Neutrophil (primary cell): ENCODE data around the gene DDX23.

Source experiments
- H3K27ac ChIP-seq: fragments of 200-600 bp; sonication (generic); 2 replicates; pipeline ENCODE4 v1.5.1; 2016; ENCODE audit warnings: mild to moderate bottlenecking, moderate library complexity
- H3K27me3 ChIP-seq: fragments of 200-600 bp; sonication (generic); 2 replicates; pipeline ENCODE4 v1.6.0; 2016; ENCODE audit warnings: mild to moderate bottlenecking
- H3K36me3 ChIP-seq: fragments of 200-600 bp; sonication (generic); 2 replicates; pipeline ENCODE4 v1.5.1; 2017
- H3K4me1 ChIP-seq, 2 experiments: fragments of 200-600 bp in 1 of 2; sonication (generic) in 1 of 2; 1 replicate in 1 of 2; 2 replicates in 1 of 2; pipeline versions ENCODE4 v1.5.1 to v1.6.1; 2013 to 2016; ENCODE audit warnings: low read depth in 1 of 2, low read length in 1 of 2, mild to moderate bottlenecking in 1 of 2, moderate library complexity in 1 of 2; ENCODE audit not compliant: control insufficient read depth in 1 of 2, insufficient read depth in 1 of 2
- H3K4me3 ChIP-seq, 2 experiments: fragments of 200-600 bp in 1 of 2; sonication (generic) in 1 of 2; 1 replicate in 1 of 2; 2 replicates in 1 of 2; pipeline ENCODE4 v1.5.1; 2013 to 2016; ENCODE audit warnings: low read depth in 1 of 2, low read length in 1 of 2, mild to moderate bottlenecking in 1 of 2, moderate library complexity in 1 of 2
- H3K9me3 ChIP-seq: fragments of 200-600 bp; sonication (generic); 2 replicates; pipeline ENCODE4 v1.5.1; 2016
- TF ChIP-seq, protein P1 (sequence below): fragments of 200-600 bp; sonication (generic); IDR thresholded peaks from 2 replicates; pipeline ENCODE4 v1.5.1; 2016; ENCODE audit warnings: antibody characterized with exemption

The DDX23 gene

GRCh38 chr12:48789858-48790326, 62.1 kb downstream of the DDX23 start:
- Histone ChIP-seq H3K4me1 (peaks cover 0 to 10% of the 10 kb centered on the region in 2 experiments), H3K9me3 (no peaks in the 10 kb centered on the region), H3K4me3 (no peak overlapping the region), H3K27ac (no peak overlapping the region), H3K27me3 (peaks cover 70% of the 10 kb centered on the region), H3K36me3 (no peaks in the 10 kb centered on the region)
- TF ChIP-seq, protein P1, sequence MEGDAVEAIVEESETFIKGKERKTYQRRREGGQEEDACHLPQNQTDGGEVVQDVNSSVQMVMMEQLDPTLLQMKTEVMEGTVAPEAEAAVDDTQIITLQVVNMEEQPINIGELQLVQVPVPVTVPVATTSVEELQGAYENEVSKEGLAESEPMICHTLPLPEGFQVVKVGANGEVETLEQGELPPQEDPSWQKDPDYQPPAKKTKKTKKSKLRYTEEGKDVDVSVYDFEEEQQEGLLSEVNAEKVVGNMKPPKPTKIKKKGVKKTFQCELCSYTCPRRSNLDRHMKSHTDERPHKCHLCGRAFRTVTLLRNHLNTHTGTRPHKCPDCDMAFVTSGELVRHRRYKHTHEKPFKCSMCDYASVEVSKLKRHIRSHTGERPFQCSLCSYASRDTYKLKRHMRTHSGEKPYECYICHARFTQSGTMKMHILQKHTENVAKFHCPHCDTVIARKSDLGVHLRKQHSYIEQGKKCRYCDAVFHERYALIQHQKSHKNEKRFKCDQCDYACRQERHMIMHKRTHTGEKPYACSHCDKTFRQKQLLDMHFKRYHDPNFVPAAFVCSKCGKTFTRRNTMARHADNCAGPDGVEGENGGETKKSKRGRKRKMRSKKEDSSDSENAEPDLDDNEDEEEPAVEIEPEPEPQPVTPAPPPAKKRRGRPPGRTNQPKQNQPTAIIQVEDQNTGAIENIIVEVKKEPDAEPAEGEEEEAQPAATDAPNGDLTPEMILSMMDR = no peak

GRCh38 chr12:48788854-48789775, 62.8 kb downstream of the DDX23 start, which contains the start of gene ADCY6:
Gene ADCY6 (minus strand): TSS chr12:48789089. CDS start chr12:48783434, 5,655 bp downstream.
- H3K27ac ChIP-seq = no peak within 1 kb of the TSS

GRCh38 chr12:48788524-48788853, 63.5 kb downstream of the DDX23 start:
- H3K36me3 ChIP-seq = no peaks in the 10 kb centered on the region
- H3K4me1 ChIP-seq = peaks cover 0 to 10% of the 10 kb centered on the region in 2 experiments
- peaks cover 71% of the 10 kb centered on the region for H3K27me3 ChIP-seq
- H3K4me3 ChIP-seq = no peak overlapping the region
- no peaks in the 10 kb centered on the region for H3K9me3 ChIP-seq
- TF ChIP-seq, protein P1 = no peak
- H3K27ac ChIP-seq = no peak overlapping the region

More at GRCh38 chr12:48788854-48789775, 62.8 kb downstream of the DDX23 start, which contains the start of gene ADCY6:
- Histone ChIP-seq H3K4me1 (peaks cover 0 to 10% of the 10 kb centered on the region in 2 experiments), H3K4me3 (no peak within 1 kb of the TSS), H3K27me3 (peaks cover 71% of the 10 kb centered on the region), H3K9me3 (no peaks in the 10 kb centered on the region), H3K36me3 (no peaks in the 10 kb centered on the region)
- TF ChIP-seq, protein P1 = no peak

DNA sequence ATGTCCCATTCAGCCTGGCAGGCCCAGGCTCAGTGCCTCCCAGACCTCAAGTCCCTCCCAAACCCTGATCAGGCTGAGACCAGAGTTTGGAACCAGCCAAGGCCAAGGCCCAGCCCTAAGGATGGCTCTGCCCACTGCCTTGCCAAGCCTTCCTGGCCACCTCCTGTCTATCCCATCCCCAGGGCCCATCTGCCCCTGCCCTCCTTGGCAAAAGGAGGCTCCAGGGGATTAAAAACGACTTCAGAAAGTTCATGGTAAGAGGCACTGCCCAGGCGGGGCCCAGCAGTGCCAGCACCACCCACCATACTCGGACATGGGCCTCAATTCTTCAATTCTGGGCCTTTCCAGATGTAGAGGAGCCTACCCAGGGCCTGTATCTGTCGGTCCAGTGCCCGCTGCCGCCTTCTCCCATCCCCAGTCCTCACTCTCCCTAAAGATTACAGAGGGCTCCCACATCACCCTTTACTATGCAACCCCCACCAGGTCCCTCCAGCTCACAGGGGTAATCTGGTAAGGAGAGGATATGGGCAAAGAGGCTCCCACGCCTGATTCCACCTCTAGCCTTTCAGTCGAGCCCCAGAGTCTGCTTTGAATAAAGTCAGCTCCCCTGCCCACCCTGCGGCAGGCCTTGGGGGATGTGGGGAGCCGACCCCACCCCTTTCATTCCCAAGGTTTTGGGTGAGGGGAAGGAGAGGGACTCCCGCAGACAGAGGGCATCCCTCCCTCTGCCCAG, 64.0 kb downstream of the DDX23 start:
- Histone ChIP-seq H3K9me3 (no peaks in the 10 kb centered on the region), H3K36me3 (no peaks in the 10 kb centered on the region), H3K27ac (no peak overlapping the region), H3K27me3 (peaks cover 71% of the 10 kb centered on the region), H3K4me1 (peaks cover 0 to 10% of the 10 kb centered on the region in 2 experiments), H3K4me3 (no peak overlapping the region)
- TF ChIP-seq, protein P1 = no peak

DNA sequence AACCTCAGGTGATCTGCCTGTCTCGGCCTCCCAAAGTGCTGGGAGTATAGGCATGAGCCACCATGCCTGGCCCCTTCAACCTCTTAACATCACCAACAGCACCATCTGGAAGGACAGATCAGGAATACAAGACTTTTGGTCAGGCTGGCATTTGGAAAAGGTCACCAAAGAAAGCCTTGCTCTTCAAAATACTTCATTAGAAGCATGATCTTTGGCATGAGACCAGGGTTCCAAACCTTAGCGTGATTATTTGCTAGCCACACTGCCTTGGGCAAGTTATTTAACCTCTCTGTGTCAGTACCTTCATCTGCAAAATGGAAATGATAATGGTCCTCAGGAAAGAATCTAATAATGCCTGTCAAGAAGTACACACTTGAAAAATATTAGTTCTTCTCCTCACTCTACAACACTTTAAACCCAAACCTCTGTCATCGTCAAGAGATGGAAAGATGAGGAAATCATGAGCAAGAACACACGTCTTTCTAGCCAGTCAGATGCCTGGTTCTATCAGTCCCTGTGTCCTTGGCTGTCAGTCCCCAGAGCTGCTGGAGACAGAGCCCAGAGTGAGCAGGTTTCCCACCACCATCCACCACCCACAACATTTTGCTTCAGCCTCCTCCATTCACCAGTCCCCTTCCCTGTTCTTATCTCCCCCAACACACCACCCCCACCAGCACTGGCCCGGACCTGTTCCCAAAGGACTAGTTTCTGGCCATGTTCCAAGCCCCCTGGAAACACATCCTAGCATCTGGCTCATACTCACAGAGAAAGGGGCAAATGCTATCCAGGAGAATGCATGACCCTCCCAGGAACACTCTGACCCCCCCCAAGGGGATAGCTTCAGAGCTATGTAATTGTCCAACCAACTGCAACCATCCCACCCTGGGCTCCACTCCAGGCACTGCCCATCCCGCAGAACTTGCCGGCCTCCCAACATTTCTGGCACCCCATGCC, 65.1 kb downstream of the DDX23 start:
- H3K27ac ChIP-seq = no peak overlapping the region
- H3K36me3 ChIP-seq = no peaks in the 10 kb centered on the region
- no peak overlapping the region for H3K4me3 ChIP-seq
- H3K9me3 ChIP-seq = no peaks in the 10 kb centered on the region
- TF ChIP-seq, protein P1 = no peak
- H3K4me1 ChIP-seq = peaks cover 0 to 10% of the 10 kb centered on the region in 2 experiments
- peaks cover 64% of the 10 kb centered on the region for H3K27me3 ChIP-seq
